ENCODE data around the gene DSG1.

Gene DSG1

DNA sequence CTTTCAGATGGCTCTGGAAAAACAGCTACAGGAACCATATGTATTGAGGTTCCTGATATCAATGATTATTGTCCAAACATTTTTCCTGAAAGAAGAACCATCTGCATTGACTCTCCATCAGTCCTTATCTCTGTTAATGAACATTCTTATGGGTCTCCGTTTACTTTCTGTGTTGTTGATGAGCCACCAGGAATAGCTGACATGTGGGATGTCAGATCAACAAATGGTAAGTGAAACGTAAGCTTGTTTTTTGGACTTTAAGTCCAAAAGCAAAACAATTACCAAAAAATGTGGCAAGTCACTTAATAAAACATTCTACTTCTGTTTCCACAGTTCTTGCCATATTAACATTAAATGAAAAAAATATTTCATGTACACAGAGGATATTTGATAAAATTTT, 85.4 kb downstream of the DSG1 start:
- no peak for TF ChIP-seq CTCF (IDR thresholded peaks at IDR 0.05; ENCODE audit: control insufficient read depth, insufficient read depth, low read depth, low read length, missing control alignments)
- no peak overlapping the region for H3K4me3 ChIP-seq (ENCODE audit: control insufficient read depth, low read depth, low read length)
- no peak for DNase-seq (ENCODE audit: low read depth)
